Smooth muscle cell (in vitro differentiated cells): ENCODE measurements around the gene SCNN1A. TPM values are rescaled to one million over a fixed set of nuclear protein-coding genes. Genes with fewer than 3 reads are reported as not detected.

Experiments
- DNase-seq: peaks from one replicate; lab custom pipeline; 2025; ENCODE audit not compliant: unreplicated experiment; lab: John Stamatoyannopoulos, UW
- H2AFZ ChIP-seq: fragments of 200-600 bp; sonication (generic); 2 replicates; pipeline ENCODE4 v1.6.0; 2016; ENCODE audit warnings: antibody characterized with exemption, low read depth, mild to moderate bottlenecking
- H3F3A ChIP-seq: fragments of 200-600 bp; sonication (generic); 2 replicates; pipeline ENCODE4 v1.6.0; 2017; ENCODE audit warnings: antibody characterized with exemption, low read depth
- H3K27ac ChIP-seq: fragments of 200-600 bp; sonication (generic); 2 replicates; pipeline ENCODE4 v1.5.1; 2016; ENCODE audit warnings: low read depth, mild to moderate bottlenecking
- H3K27me3 ChIP-seq: fragments of 200-600 bp; sonication (generic); 2 replicates; pipeline ENCODE4 v1.6.1; 2016; ENCODE audit warnings: low read depth, mild to moderate bottlenecking
- H3K36me3 ChIP-seq: fragments of 200-600 bp; sonication (generic); 2 replicates; pipeline ENCODE4 v1.5.1; 2016; ENCODE audit warnings: low read depth
- H3K4me1 ChIP-seq: fragments of 200-600 bp; sonication (generic); 2 replicates; pipeline ENCODE4 v1.5.1; 2016; ENCODE audit warnings: low read depth
- H3K4me2 ChIP-seq: fragments of 200-600 bp; sonication (generic); 2 replicates; pipeline ENCODE4 v1.6.0; 2016; ENCODE audit warnings: mild to moderate bottlenecking
- H3K4me3 ChIP-seq: fragments of 200-600 bp; sonication (generic); 2 replicates; pipeline ENCODE4 v1.5.1; 2016; ENCODE audit warnings: mild to moderate bottlenecking
- H3K79me2 ChIP-seq: fragments of 200-600 bp; sonication (generic); 2 replicates; pipeline ENCODE4 v1.6.0; 2016; ENCODE audit warnings: low read depth, mild to moderate bottlenecking
- H3K9ac ChIP-seq: fragments of 200-600 bp; sonication (generic); 2 replicates; pipeline ENCODE4 v1.6.0; 2016; ENCODE audit warnings: low read depth
- H3K9me3 ChIP-seq: fragments of 200-600 bp; sonication (generic); replicated peaks from 2 replicates; pipeline ENCODE4 v1.5.1; 2016; ENCODE audit warnings: low read depth
- H4K20me1 ChIP-seq: fragments of 200-600 bp; sonication (generic); 2 replicates; pipeline ENCODE4 v1.6.0; 2016; ENCODE audit warnings: low read depth
- WGBS: methylation state at CpG from one replicate; pipeline ENCODE4 v1.1.7; 2016; ENCODE audit warnings: low lambda C conversion rate; 5-methylcytosine and 5-hydroxymethylcytosine counted together
- polyA plus RNA-seq: library from polyadenylated mRNA; unstranded; fragments of >200 nt; fragmentation: Nextera tagmentation; extraction: Ambion mirVana; gene quantifications from 2 replicates; pipeline ENCODE4 v1.2.1, GENCODE V29; 2016
- total RNA-seq: library from RNA; depleted of rRNA; stranded (reverse); fragments of >200 nt; gene quantifications from 2 replicates; pipeline ENCODE4 v1.2.3, GENCODE V29; 2014
- TF ChIP-seq, protein P1 (sequence below): fragments of 200-600 bp; sonication (generic); IDR thresholded peaks from 2 replicates; pipeline ENCODE4 v1.5.1; 2017; ENCODE audit warnings: borderline replicate concordance, mild to moderate bottlenecking, antibody characterized with exemption; ENCODE audit not compliant: insufficient read depth, poor library complexity, severe bottlenecking

Gene SCNN1A
- total and polyA plus RNA-seq, 2 experiments from 2014 or later: 0.57 to 1.3 TPM

DNA sequence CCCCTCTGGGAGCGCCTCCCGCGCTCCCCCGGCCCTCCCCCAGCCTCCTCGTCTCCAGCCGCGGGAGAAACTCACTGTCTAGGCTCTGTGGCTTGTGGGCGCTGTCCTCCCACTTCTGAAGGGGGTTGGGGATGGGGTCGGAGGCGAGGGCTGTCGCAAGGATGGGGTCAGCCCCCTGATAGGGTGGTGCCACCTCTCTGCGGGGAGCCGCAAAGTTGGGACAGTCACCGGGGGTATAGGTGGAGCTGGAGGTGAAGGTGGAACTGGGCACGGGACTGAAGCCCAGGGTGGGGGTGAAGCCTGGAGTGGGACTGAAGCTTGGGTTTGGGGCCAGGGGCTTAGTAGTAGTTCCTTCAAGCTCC lies 45.7 kb downstream of the SCNN1A start:
- H3K9ac ChIP-seq: no peak overlapping the region
- H3F3A ChIP-seq: peaks cover 44% of the 10 kb centered on the region
- H3K4me1 ChIP-seq: peaks cover 3% of the 10 kb centered on the region
- H3K9me3 ChIP-seq: no peaks in the 10 kb centered on the region
- H3K79me2 ChIP-seq: peaks cover 47% of the 10 kb centered on the region
- no peaks in the 10 kb centered on the region for H3K27me3 ChIP-seq
- no peak overlapping the region for H3K4me3 ChIP-seq
- WGBS: 85% methylated on average over 10 of the region's 15 CpGs
- TF ChIP-seq, protein P1, sequence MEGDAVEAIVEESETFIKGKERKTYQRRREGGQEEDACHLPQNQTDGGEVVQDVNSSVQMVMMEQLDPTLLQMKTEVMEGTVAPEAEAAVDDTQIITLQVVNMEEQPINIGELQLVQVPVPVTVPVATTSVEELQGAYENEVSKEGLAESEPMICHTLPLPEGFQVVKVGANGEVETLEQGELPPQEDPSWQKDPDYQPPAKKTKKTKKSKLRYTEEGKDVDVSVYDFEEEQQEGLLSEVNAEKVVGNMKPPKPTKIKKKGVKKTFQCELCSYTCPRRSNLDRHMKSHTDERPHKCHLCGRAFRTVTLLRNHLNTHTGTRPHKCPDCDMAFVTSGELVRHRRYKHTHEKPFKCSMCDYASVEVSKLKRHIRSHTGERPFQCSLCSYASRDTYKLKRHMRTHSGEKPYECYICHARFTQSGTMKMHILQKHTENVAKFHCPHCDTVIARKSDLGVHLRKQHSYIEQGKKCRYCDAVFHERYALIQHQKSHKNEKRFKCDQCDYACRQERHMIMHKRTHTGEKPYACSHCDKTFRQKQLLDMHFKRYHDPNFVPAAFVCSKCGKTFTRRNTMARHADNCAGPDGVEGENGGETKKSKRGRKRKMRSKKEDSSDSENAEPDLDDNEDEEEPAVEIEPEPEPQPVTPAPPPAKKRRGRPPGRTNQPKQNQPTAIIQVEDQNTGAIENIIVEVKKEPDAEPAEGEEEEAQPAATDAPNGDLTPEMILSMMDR: no peak
- no peak for DNase-seq
- no peaks in the 10 kb centered on the region for H3K36me3 ChIP-seq
- peak overlapping the region; percentile 98 for H3K27ac ChIP-seq
- peaks cover 51% of the 10 kb centered on the region for H4K20me1 ChIP-seq
- H3K4me2 ChIP-seq: no peak overlapping the region
- no peak overlapping the region for H2AFZ ChIP-seq

DNA sequence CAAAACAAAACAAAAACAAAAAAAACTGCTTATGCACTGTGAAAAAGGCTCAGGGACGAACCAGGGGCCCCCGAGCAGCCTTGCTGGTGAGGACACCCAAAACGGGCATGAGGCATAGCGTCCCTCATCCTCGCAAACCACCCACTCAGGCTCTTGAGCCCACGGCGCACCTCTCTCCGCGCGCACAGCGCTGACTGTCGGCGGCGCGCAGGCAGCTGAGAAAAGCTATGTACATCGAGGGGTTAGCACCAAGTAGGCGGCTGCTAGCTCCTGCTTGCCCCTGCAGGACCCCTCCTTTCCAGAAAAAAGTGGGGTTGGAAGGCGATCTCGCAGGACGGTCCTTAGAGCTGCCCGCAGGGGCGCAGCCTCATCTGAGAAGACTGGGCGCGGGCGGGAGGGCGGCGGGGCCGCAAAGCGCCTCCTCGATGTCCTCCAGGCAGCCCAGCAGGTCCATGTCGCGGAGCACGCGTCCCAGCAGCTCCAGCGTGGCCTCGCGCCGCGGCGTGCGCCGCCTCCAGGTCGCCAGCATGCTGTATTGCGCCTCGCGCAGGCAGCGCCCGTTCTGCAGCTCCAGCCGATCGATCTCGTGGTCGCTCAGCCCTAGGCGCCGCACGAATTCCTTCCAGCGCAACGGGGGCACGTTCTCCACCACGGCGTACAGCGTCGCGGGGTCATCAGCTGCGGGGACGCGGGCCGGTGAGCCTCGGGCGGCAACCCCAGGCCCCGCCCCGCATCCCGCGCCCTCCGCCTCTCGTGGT lies 46.2 kb downstream of the SCNN1A start:
- no peaks in the 10 kb centered on the region for H3K36me3 ChIP-seq
- no peak for DNase-seq
- 94% methylated on average over 50 of the region's 75 CpGs for WGBS

GRCh38 chr12:6328045-6328779 lies 47.2 kb downstream of the SCNN1A start:
- Histone ChIP-seq H3K9me3 (no peaks in the 10 kb centered on the region), H3K27ac (peak overlapping the region; percentile 30), H2AFZ (no peak overlapping the region), H3K9ac (no peak overlapping the region), H3K79me2 (peaks cover 34% of the 10 kb centered on the region), H3F3A (peaks cover 40% of the 10 kb centered on the region), H3K4me3 (no peak overlapping the region), H3K27me3 (no peaks in the 10 kb centered on the region), H3K4me1 (peaks cover 7% of the 10 kb centered on the region), H3K4me2 (no peak overlapping the region), H3K36me3 (no peaks in the 10 kb centered on the region), H4K20me1 (peaks cover 36% of the 10 kb centered on the region)
- DNase-seq: no peak
- TF ChIP-seq, protein P1: no peak
- 90% methylated on average over 10 of the region's 10 CpGs for WGBS

More for the DNA sequence above, 46.2 kb downstream of the SCNN1A start:
- H2AFZ ChIP-seq: no peak overlapping the region
- H3K27me3 ChIP-seq: no peaks in the 10 kb centered on the region
- TF ChIP-seq, protein P1: no peak
- H3F3A ChIP-seq: peaks cover 43% of the 10 kb centered on the region
- H3K9me3 ChIP-seq: no peaks in the 10 kb centered on the region
- H3K4me1 ChIP-seq: no peaks in the 10 kb centered on the region
- peaks cover 41% of the 10 kb centered on the region for H3K79me2 ChIP-seq
- H4K20me1 ChIP-seq: peaks cover 45% of the 10 kb centered on the region
- H3K4me2 ChIP-seq: no peak overlapping the region
- no peak overlapping the region for H3K27ac ChIP-seq
- no peak overlapping the region for H3K9ac ChIP-seq
- no peak overlapping the region for H3K4me3 ChIP-seq
